NCI-H146 treated with DMSO at 0.1 percent for 48 hours (cell line): ENCODE data around the gene HELZ.
"Not testable (repeated sequence)": the region's sequence is repeated elsewhere in the genome, so short reads cannot be mapped to it uniquely, and the experiment has no call there.

Experiments used
- DNase-seq: peaks from one replicate; lab custom pipeline; 2025; ENCODE audit not compliant: unreplicated experiment; lab: John Stamatoyannopoulos, UW

The HELZ gene

DNA sequence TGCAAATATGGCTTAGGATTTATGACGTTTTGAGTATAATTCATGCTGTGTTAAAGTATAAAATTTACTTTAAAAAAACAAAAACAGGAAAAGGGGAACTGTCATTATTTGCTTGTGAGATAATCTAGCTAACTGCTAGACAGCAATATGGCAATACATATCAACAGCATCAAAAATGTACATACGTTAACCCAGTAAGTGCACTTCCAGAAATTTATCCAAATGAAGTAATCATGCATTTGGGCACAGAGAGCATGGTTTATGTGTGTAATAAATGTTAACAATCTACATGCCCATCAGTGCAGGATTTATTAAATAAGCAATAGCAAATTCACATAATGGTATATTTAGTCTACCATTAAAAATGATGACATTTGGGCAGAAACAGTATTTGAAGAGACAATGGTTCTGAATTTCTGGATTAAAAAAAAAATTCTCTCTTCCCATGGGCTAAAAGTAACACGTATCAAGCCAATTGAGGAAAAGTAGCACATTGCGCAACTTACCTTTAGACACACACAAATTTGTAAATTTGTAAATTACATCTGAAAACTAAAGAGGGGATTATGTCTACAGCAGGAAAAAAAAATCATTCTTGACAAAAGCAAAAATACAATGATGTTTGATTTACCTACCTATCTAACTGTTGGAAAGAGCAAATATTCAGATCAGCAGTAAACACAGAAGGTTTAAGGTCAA is 120.4 kb downstream of the HELZ start:
- peak; percentile 37 for DNase-seq

GRCh38 chr17:67123699-67124098 is 121.3 kb downstream of the HELZ start:
- no peak for DNase-seq

DNA sequence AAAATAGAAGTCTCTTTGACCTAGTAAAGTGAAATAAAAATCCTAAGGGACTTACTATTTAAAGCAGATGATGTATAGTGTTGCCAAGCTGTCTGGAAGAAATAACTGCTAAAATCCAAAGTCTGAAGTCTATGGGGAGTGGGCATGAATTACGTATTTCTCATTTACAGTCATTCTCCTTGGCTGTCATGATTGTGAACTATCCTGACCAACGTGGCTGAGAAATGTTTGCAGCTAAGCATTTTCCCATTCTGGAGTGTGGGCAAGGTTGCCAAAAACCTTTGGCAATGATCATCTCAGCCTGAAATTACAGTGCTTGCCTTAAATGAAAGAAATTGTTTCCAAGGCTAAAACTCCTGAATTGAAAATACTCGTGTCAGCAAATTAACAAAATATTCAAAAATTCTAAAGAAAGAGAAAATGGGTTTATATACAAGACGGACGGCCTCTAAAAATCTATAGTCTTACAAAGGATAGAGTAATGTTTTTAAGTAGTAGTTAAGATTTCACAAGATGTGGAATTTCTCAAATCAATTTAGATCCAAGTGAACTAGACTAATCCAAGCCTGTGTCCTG is 123.6 kb downstream of the HELZ start:
- no peak for DNase-seq

GRCh38 chr17:67119102-67119501 is 125.9 kb downstream of the HELZ start:
- no peak for DNase-seq

DNA sequence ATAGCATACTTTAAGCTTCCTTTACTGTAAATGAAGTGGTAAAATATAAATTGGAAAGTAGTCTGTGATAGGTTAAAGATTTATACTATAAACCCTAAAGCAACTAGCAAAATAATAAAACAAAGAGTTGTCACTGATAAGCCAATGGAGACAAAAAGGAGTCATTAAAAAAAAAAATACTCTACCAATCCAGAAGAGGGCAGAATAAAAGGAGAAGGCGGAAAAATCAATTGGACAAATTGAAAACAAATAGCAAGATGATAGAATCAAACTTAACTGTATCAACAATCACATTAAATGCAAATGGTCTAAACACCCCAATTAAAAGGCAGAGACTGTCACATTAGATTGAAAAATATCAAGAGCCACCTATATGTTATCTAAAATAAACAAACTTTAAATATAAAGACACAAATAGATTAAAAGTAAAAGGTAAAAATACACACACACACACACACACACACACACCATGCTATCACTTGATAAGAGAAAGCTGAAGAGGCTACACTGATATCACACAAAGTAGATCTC is 128.9 kb downstream of the HELZ start:
- no peak for DNase-seq

- no peak for DNase-seq
Measured at GRCh38 chr17:67115401-67115800, 129.6 kb downstream of the HELZ start.

- DNase-seq, result no peak
Measured at GRCh38 chr17:67113486-67113885, 131.5 kb downstream of the HELZ start.

- no peak for DNase-seq
Measured at GRCh38 chr17:67111808-67112207, 133.2 kb downstream of the HELZ start.

- DNase-seq, result no peak
Measured at GRCh38 chr17:67111327-67111726, 133.7 kb downstream of the HELZ start.

GRCh38 chr17:67110619-67111018 is 134.4 kb downstream of the HELZ start:
- no peak for DNase-seq

DNA sequence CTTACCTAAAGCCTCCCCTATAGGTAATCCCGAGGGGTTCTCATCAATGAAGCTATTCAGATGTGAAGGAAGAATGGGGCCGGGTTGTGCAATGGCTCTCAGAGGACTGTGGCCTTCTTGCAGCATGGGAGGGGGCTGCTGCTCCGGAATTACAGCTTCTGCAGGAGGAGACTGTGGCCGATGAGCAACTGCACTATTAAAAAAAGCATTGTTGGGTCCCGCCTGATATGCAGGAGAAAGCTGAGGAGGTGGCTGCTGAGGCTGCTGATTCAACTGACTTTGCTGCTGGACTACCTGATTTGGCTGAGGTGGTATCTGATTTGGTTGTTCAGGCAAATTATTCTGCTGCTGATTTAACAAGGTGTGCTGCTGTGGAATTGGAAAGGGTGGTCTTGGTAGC is 135.9 kb downstream of the HELZ start:
- DNase-seq, result no peak

DNA sequence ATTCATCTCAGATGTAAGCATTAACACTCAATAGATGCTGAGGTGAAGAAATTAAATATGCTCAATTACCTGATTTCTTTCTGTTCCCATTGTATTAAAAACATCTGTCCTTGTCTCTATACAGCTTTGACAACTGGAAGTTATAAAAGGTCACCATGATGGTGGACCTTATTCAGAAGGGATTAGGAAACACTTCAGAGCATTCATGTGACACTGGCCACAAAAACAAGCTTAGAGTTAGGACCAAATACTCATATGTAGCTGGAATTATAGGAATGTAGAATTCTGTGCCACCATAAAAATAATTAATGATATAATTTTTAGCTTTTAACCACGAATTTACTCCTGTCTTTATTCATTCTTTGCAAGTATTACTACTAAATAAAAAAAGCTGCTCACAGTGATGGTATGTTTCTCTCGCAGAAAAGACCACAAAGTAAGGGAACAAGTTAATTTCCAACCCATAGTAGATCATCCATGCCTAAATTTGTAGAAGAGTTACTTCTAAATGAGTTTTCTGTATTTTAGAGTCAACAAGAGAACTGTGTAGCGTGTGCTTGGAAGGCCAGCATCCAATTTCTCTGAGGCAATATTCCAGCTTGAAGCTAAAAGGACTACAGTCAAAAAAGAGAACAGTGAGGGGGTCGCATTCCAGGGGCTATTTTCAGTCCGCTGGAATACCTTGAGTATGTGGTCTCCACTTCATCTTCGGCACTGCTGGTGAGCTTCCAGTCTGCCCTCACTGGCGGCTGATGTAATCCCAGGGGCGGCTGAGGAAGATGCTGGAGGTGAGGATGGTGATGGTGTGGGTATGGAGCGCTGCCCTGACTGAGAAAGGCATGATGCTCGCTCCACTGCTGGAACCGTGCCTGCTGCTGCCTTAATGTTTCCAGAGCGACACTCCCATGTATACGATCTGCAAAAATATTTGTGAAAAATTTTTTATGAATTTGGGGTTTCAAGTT is 136.9 kb downstream of the HELZ start:
- no peak for DNase-seq

GRCh38 chr17:67107171-67107570 is 137.8 kb downstream of the HELZ start:
- DNase-seq, result no peak

GRCh38 chr17:67105213-67105612 is 139.8 kb downstream of the HELZ start:
- DNase-seq, result no peak

DNA sequence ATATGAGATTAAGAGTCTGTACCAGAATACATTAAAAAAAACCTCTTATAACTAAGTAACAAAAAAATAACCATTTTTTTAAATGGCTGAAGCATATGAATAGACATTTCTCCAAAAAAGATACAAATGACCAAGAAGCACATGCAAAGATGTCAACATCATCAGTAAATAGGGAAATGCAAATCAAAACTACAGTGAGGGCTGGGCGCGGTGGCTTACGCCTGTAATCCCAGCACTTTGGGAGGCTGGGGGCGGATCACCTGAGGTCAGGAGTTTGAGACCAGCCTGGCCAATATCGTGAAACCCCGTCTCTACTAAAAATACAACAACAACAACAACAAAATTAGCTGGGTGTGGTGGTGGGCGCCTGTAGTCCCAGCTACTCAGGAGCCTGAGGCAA is 140.4 kb downstream of the HELZ start:
- not testable (repeated sequence) for DNase-seq

GRCh38 chr17:67098006-67098405 is 147.0 kb downstream of the HELZ start:
- no peak for DNase-seq

DNA sequence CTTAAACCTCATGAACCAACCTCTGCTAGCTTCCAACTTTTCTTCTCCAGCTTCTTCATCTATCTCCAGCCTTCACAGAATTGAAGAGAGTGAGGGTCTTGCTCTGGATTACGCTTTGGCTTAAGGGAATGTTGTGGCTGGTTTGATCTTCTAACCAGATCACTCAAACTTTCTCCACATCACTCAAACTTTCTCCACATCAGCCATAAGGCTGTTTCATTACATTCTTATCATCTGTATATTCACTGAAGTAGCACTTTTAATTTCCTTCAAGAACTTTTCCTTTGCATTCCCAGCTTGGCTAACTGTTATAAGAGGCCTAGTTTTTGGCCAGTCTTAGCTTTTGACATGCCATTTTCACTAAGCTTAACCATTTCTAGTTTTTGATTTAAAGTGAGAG is 148.4 kb downstream of the HELZ start:
- no peak for DNase-seq

GRCh38 chr17:67095803-67096202 is 149.2 kb downstream of the HELZ start:
- no peak for DNase-seq

DNA sequence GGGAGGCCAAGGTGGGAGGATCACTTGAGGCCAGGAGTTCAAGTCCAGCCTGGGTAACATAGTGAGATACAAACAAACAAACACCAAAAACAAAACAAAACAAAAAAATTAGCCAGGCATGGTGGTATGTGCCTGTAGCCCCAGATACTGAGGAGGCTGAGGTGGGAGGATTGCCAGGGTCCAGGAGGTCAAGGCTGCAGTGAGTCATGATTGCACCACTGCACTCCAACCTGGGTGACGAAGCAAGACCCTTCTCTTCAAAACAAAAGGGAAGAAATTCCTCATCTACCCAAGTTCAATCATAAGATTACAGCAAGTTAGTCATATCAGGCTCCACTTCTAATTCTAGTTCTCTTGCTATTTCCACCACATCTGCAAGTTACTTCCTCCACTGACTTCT is 149.7 kb downstream of the HELZ start:
- DNase-seq, result not testable (repeated sequence)

DNA sequence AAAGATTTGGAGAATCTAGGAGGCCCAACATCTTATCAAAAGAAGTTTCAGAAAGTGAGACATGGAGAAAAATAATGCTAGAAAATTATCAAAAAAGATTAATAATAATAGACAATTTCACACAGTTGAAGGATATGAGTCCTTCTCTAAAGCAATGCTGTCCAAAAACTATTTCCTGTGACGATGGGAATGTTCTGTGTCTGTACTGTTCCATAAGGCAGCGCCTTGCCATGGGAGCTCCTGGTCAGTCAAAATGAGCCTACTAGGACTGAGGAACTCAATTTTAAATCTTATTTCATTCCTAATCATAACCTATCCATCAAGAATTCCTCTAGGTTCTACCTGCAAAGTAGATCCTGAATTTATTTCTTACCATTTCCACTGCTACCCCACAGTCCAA is 151.6 kb downstream of the HELZ start:
- no peak for DNase-seq

DNA sequence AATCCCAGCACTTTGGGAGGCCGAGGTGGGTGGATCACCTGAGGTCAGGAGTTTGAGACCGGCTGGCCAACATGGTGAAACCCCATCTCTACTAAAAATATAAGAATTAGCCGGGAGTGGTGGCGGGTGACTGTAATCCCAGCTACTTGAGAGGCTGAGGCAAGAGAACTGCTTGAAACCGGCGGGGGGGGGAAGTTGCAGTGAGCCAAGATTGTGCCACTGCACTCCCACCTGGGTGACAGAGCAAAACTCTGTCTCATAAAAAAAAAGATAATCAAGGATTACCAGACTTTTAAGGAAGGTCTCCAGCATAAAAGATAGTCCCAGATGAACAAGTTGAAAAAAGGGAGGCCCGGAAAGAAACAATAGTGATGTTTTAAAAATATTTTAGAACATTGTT is 152.3 kb downstream of the HELZ start:
- not testable (repeated sequence) for DNase-seq

- DNase-seq, result no peak
Measured at GRCh38 chr17:67092291-67092690, 152.7 kb downstream of the HELZ start.
